ENCODE measurements around the gene TBXA2R.

The TBXA2R gene

GRCh38 chr19:3646336-3647092 lies 39.8 kb upstream of the TBXA2R start:
- peaks cover 60% of the 10 kb centered on the region for H3K36me3 ChIP-seq (ENCODE audit: insufficient read depth, low read length)

GRCh38 chr19:3645726-3646125 lies 39.1 kb upstream of the TBXA2R start:
- Histone ChIP-seq H3K9ac (ENCODE audit: low read length) (no peak overlapping the region), H3K9me3 (ENCODE audit: low read length) (no peaks in the 10 kb centered on the region), H3K27me3 (ENCODE audit: control insufficient read depth in 1 of 2, insufficient read depth in 2 of 2, low read length in 2 of 2) (no peaks in the 10 kb centered on the region), H3K4me1 (ENCODE audit: insufficient read depth, low read length) (peaks cover 6% of the 10 kb centered on the region), H3K36me3 (ENCODE audit: insufficient read depth, low read length) (peaks cover 57% of the 10 kb centered on the region), H3K4me3 (ENCODE audit: low read depth in 1 of 2, low read length in 2 of 2) (no peak overlapping the region), H3K27ac (ENCODE audit: low read depth, low read length) (no peak overlapping the region)

More at GRCh38 chr19:3646336-3647092, 39.8 kb upstream of the TBXA2R start:
- H3K4me3 ChIP-seq (ENCODE audit: low read depth in 1 of 2, low read length in 2 of 2) = no peak overlapping the region
- peaks cover 6% of the 10 kb centered on the region for H3K4me1 ChIP-seq (ENCODE audit: insufficient read depth, low read length)
- no peaks in the 10 kb centered on the region for H3K27me3 ChIP-seq (ENCODE audit: control insufficient read depth in 1 of 2, insufficient read depth in 2 of 2, low read length in 2 of 2)
- H3K27ac ChIP-seq (ENCODE audit: low read depth, low read length) = no peak overlapping the region
- no peak overlapping the region for H3K9ac ChIP-seq (ENCODE audit: low read length)
- no peaks in the 10 kb centered on the region for H3K9me3 ChIP-seq (ENCODE audit: low read length)

- Histone ChIP-seq H3K27me3 (ENCODE audit: control insufficient read depth in 1 of 2, insufficient read depth in 2 of 2, low read length in 2 of 2) (no peaks in the 10 kb centered on the region), H3K9me3 (ENCODE audit: low read length) (no peaks in the 10 kb centered on the region), H3K9ac (ENCODE audit: low read length) (no peak overlapping the region), H3K4me3 (ENCODE audit: low read depth in 1 of 2, low read length in 2 of 2) (no peak overlapping the region), H3K4me1 (ENCODE audit: insufficient read depth, low read length) (peaks cover 6% of the 10 kb centered on the region), H3K27ac (ENCODE audit: low read depth, low read length) (no peak overlapping the region), H3K36me3 (ENCODE audit: insufficient read depth, low read length) (peaks cover 52% of the 10 kb centered on the region)
Observed at GRCh38 chr19:3645067-3645396, 38.4 kb upstream of the TBXA2R start.

GRCh38 chr19:3644351-3645066 lies 37.8 kb upstream of the TBXA2R start:
- Histone ChIP-seq H3K36me3 (ENCODE audit: insufficient read depth, low read length) (peaks cover 55% of the 10 kb centered on the region), H3K9me3 (ENCODE audit: low read length) (no peaks in the 10 kb centered on the region), H3K27me3 (ENCODE audit: control insufficient read depth in 1 of 2, insufficient read depth in 2 of 2, low read length in 2 of 2) (no peaks in the 10 kb centered on the region), H3K4me1 (ENCODE audit: insufficient read depth, low read length) (peaks cover 6% of the 10 kb centered on the region), H3K4me3 (ENCODE audit: low read depth in 1 of 2, low read length in 2 of 2) (no peak overlapping the region), H3K9ac (ENCODE audit: low read length) (no peak overlapping the region), H3K27ac (ENCODE audit: low read depth, low read length) (no peak overlapping the region)

GRCh38 chr19:3643674-3644313 lies 37.1 kb upstream of the TBXA2R start:
- Histone ChIP-seq H3K9ac (ENCODE audit: low read length) (no peak overlapping the region), H3K27me3 (ENCODE audit: control insufficient read depth in 1 of 2, insufficient read depth in 2 of 2, low read length in 2 of 2) (no peaks in the 10 kb centered on the region), H3K9me3 (ENCODE audit: low read length) (no peaks in the 10 kb centered on the region), H3K4me3 (ENCODE audit: low read depth in 1 of 2, low read length in 2 of 2) (no peak overlapping the region), H3K27ac (ENCODE audit: low read depth, low read length) (no peak overlapping the region), H3K36me3 (ENCODE audit: insufficient read depth, low read length) (peaks cover 61% of the 10 kb centered on the region), H3K4me1 (ENCODE audit: insufficient read depth, low read length) (peaks cover 6% of the 10 kb centered on the region)

DNA sequence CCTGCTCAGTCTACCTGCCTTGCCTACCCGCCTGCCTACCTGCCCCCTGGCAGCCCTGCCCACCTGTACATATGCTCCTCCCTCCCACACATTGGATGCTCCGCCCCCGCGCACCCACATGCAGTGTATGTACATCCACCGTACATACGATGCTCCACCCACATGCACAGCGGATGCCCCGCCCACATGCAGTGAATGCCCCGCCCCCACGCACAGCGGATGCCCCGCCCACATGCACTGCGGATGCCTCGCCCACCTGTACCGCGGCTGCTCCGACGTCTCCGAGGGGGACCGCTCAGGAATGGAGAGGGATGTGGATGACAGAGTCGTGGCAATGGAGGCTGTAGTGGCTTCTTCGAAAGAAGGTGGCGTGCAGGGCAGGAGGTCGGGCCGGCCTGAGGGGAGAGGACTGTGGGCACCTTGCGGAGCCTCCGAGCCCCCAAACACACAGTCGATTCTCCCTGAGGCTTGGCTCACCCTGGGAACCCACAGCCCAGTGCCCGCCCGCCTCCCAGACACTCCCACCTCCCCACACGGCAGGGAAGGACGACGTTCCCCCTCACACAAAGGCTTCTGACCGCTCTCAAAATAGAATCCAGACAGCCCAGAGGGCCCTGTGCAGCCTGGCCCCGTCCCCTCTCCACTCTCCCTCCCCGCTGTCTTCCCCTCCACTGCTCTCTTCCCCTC lies 36.5 kb upstream of the TBXA2R start:
- peaks cover 6% of the 10 kb centered on the region for H3K4me1 ChIP-seq (ENCODE audit: insufficient read depth, low read length)
- H3K4me3 ChIP-seq (ENCODE audit: low read depth in 1 of 2, low read length in 2 of 2) = no peak overlapping the region
- no peak overlapping the region for H3K9ac ChIP-seq (ENCODE audit: low read length)
- H3K36me3 ChIP-seq (ENCODE audit: insufficient read depth, low read length) = peaks cover 67% of the 10 kb centered on the region
- H3K27me3 ChIP-seq (ENCODE audit: control insufficient read depth in 1 of 2, insufficient read depth in 2 of 2, low read length in 2 of 2) = no peaks in the 10 kb centered on the region
- H3K9me3 ChIP-seq (ENCODE audit: low read length) = no peaks in the 10 kb centered on the region
- H3K27ac ChIP-seq (ENCODE audit: low read depth, low read length) = no peak overlapping the region

- Histone ChIP-seq H3K9ac (ENCODE audit: low read length) (no peak overlapping the region), H3K27ac (ENCODE audit: low read depth, low read length) (no peak overlapping the region), H3K4me3 (ENCODE audit: low read depth in 1 of 2, low read length in 2 of 2) (no peak overlapping the region), H3K27me3 (ENCODE audit: control insufficient read depth in 1 of 2, insufficient read depth in 2 of 2, low read length in 2 of 2) (no peaks in the 10 kb centered on the region), H3K36me3 (ENCODE audit: insufficient read depth, low read length) (peaks cover 67% of the 10 kb centered on the region), H3K9me3 (ENCODE audit: low read length) (no peaks in the 10 kb centered on the region), H3K4me1 (ENCODE audit: insufficient read depth, low read length) (peaks cover 6% of the 10 kb centered on the region)
Observed at GRCh38 chr19:3642296-3642695, 35.6 kb upstream of the TBXA2R start.

DNA sequence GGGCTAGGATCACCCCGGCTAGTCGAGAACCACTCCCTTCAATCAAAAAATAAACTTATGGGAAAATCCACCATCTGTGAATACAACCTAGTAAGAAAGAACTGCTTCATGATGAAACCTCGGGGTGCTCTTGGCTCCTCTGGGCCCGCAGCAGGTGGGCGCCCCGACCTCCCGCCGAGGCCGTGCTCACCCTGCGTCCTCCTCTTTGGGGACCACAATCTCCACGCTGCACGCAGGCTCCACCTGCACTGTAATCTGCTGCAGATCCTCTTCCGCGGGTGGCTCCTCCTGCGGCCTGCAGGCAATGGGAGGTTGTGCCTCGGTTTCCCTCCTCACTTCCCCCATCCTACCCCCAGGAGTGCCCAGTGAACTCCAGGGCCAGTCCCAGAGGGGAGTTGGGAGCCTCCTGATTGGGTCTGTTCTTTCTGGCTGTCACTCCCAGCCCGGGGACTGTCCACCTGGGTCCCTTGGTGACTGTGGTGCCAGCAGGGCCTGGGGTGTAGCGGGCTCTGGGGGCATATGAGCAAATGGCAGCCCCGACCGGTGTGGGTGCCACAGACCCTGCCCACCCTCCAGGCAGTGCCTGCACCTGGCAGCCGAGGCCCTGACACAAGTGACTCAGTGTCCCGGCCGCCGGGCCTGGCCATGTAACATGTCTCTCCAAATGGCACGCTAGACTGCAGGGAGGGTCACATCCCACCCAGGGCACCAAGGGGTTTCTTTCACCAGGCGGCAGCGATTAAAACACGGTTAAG lies 35.0 kb upstream of the TBXA2R start:
- Histone ChIP-seq H3K36me3 (ENCODE audit: insufficient read depth, low read length) (peaks cover 65% of the 10 kb centered on the region), H3K27me3 (ENCODE audit: control insufficient read depth in 1 of 2, insufficient read depth in 2 of 2, low read length in 2 of 2) (no peaks in the 10 kb centered on the region), H3K9ac (ENCODE audit: low read length) (no peak overlapping the region), H3K9me3 (ENCODE audit: low read length) (no peaks in the 10 kb centered on the region), H3K4me3 (ENCODE audit: low read depth in 1 of 2, low read length in 2 of 2) (no peak overlapping the region), H3K27ac (ENCODE audit: low read depth, low read length) (no peak overlapping the region), H3K4me1 (ENCODE audit: insufficient read depth, low read length) (peaks cover 6% of the 10 kb centered on the region)

DNA sequence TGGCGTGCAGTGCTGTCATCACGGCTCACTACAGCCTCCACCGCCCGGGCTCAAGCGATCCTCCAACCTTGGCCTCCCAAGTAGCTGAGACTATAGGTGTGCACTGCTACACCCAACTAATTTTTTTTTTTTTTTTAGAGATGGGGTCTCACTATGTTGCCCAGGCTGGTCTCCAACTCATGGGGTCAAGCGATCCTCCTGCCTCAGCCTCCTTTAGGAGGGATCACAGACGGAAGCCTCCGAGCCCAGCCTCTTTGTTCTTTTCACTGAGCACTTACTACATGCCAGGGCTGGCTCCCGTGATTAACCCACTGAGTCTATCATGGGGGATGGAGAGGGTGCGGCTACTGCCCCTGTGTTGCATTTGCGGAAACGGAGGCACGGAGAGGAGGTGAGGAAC lies 32.8 kb upstream of the TBXA2R start:
- Histone ChIP-seq H3K27me3 (ENCODE audit: control insufficient read depth in 1 of 2, insufficient read depth in 2 of 2, low read length in 2 of 2) (no peaks in the 10 kb centered on the region), H3K9ac (ENCODE audit: low read length) (no peak overlapping the region), H3K9me3 (ENCODE audit: low read length) (no peaks in the 10 kb centered on the region), H3K4me1 (ENCODE audit: insufficient read depth, low read length) (peaks cover 2% of the 10 kb centered on the region), H3K4me3 (ENCODE audit: low read depth in 1 of 2, low read length in 2 of 2) (no peak overlapping the region), H3K36me3 (ENCODE audit: insufficient read depth, low read length) (peaks cover 43% of the 10 kb centered on the region), H3K27ac (ENCODE audit: low read depth, low read length) (no peak overlapping the region)

DNA sequence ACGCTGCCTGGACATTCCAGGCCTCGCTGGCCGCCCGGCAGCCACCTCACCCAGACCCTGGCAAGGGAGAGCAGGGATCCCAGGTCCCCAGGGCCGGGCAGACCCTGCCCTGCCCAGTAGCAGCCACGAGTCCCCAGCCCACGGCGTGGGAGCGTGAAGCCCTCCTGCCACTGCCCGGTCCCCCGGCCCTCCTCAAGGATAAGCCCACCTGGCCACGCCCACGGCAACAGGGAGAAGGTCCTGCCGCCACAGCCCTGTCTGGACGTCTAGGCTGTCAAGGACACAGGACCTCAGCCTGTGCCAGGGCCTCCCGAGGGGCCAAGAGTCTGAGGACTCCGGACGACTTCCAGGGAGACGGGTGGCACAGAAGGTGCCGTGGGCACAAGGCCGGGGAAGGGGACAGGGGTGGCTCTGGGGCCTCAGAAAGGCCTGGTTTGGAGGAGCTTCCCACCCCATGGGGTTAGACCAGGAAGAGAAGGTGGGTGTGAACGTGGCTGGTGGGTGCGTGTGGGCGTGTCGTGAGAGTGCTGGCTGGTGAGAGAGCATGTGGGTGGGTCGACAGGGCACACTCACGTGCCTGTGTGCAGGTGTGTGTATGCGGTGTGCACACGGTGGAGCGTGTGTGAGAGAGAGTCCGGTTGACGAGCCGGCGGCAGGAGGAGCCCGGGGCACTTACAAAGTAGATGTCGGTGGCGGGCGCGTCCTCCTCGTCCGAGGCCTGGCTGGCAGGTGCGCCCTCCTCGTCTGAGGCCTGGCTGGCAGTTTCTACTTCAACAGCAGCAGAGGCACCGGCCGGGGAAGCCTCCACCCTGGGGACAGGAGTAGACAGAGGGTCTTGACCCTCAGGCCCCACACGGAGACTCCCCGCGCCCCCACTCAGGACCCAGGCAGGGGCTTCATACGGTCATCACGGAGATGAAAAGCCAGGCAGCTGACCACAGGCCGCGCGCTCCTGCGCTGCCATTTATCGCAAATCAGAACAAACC lies 31.8 kb upstream of the TBXA2R start:
- no peak overlapping the region for H3K4me3 ChIP-seq (ENCODE audit: low read depth in 1 of 2, low read length in 2 of 2)
- H3K27ac ChIP-seq (ENCODE audit: low read depth, low read length) = no peak overlapping the region
- no peaks in the 10 kb centered on the region for H3K4me1 ChIP-seq (ENCODE audit: insufficient read depth, low read length)
- H3K9ac ChIP-seq (ENCODE audit: low read length) = no peak overlapping the region
- no peaks in the 10 kb centered on the region for H3K27me3 ChIP-seq (ENCODE audit: control insufficient read depth in 1 of 2, insufficient read depth in 2 of 2, low read length in 2 of 2)
- peaks cover 39% of the 10 kb centered on the region for H3K36me3 ChIP-seq (ENCODE audit: insufficient read depth, low read length)
- no peaks in the 10 kb centered on the region for H3K9me3 ChIP-seq (ENCODE audit: low read length)
